ENCODE measurements around the gene PRPF40A.

PRPF40A gene

DNA sequence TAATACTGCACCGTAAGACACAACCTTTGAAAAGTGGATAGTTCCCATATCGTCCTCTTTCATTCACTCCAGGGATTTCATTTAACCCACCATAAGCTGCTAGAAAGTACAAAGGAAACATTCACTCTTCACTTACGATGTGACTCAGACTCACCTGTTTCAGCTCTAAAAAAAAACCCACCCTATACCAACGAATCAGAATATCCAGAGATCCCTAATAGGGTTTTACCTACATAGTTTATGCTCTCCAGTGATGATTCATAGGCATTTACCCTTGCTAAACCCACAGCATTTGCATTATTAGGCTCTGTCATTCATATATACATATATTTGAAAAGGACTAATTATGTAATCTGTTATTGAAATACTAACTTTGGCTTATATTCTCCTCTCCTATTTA is 60.2 kb downstream of the PRPF40A start:
- Histone ChIP-seq H3K36me3 (ENCODE audit: control insufficient read depth, insufficient read depth, low read length) (peaks cover 37% of the 10 kb centered on the region), H3K27ac (ENCODE audit: insufficient read depth, low read depth, low read length, poor library complexity, severe bottlenecking) (no peak overlapping the region)

GRCh38 chr2:152655880-152656279 is 61.4 kb downstream of the PRPF40A start:
- H3K4me3 ChIP-seq (ENCODE audit: insufficient read depth, low read depth, low read length) = no peak overlapping the region
- 100% methylated on average over 1 of the region's 1 CpG; no CpG with 5 or more reads in 1 of the 2 experiments for WGBS, 2 experiments

More for the DNA sequence above, 60.2 kb downstream of the PRPF40A start:
- Histone ChIP-seq H3K4me1 (ENCODE audit: control insufficient read depth, insufficient read depth, low read length) (no peaks in the 10 kb centered on the region), H3K9me3 (ENCODE audit: control insufficient read depth, low read length) (no peaks in the 10 kb centered on the region), H3K4me3 (ENCODE audit: insufficient read depth, low read depth, low read length) (no peak overlapping the region), H3K27me3 (ENCODE audit: control insufficient read depth, insufficient read depth, low read length, poor library complexity, severe bottlenecking) (no peaks in the 10 kb centered on the region)
- 91 to 95% methylated on average over 4 of the region's 4 CpGs for WGBS, 2 experiments

DNA sequence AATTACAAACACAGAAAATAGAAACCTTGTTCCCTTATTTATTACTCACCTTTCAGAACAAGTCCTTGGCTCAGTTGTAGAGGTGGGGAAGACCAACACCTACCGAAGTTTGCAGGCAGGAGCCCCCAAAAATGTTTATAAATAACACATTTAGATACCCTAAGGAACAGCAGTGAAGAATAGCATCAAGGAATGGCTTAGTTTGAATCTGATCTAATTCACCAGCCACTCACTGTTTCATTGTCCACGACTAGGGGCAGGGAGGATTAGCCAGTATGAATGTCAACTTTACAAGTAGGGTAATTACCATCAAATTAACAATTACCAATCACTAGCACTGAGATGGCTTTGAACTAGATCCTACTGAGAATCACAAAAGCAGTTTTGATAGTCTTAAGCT is 65.4 kb downstream of the PRPF40A start:
- Histone ChIP-seq H3K9me3 (ENCODE audit: control insufficient read depth, low read length) (no peaks in the 10 kb centered on the region), H3K27ac (ENCODE audit: insufficient read depth, low read depth, low read length, poor library complexity, severe bottlenecking) (no peak overlapping the region), H3K36me3 (ENCODE audit: control insufficient read depth, insufficient read depth, low read length) (peaks cover 5% of the 10 kb centered on the region), H3K27me3 (ENCODE audit: control insufficient read depth, insufficient read depth, low read length, poor library complexity, severe bottlenecking) (no peaks in the 10 kb centered on the region), H3K4me1 (ENCODE audit: control insufficient read depth, insufficient read depth, low read length) (peaks cover 9% of the 10 kb centered on the region), H3K4me3 (ENCODE audit: insufficient read depth, low read depth, low read length) (no peak overlapping the region)
- 75 to 87% methylated on average over 2 of the region's 2 CpGs for WGBS, 2 experiments

More at GRCh38 chr2:152655880-152656279, 61.4 kb downstream of the PRPF40A start:
- H3K36me3 ChIP-seq (ENCODE audit: control insufficient read depth, insufficient read depth, low read length) = peaks cover 28% of the 10 kb centered on the region
- no peak overlapping the region for H3K27ac ChIP-seq (ENCODE audit: insufficient read depth, low read depth, low read length, poor library complexity, severe bottlenecking)
- no peaks in the 10 kb centered on the region for H3K4me1 ChIP-seq (ENCODE audit: control insufficient read depth, insufficient read depth, low read length)
- H3K9me3 ChIP-seq (ENCODE audit: control insufficient read depth, low read length) = no peaks in the 10 kb centered on the region
- no peaks in the 10 kb centered on the region for H3K27me3 ChIP-seq (ENCODE audit: control insufficient read depth, insufficient read depth, low read length, poor library complexity, severe bottlenecking)

GRCh38 chr2:152650768-152651371 is 66.4 kb downstream of the PRPF40A start:
- WGBS, 2 experiments = 94 to 96% methylated on average over 6 of the region's 6 CpGs
- Histone ChIP-seq H3K4me3 (ENCODE audit: insufficient read depth, low read depth, low read length) (no peak overlapping the region), H3K9me3 (ENCODE audit: control insufficient read depth, low read length) (no peaks in the 10 kb centered on the region), H3K27me3 (ENCODE audit: control insufficient read depth, insufficient read depth, low read length, poor library complexity, severe bottlenecking) (no peaks in the 10 kb centered on the region), H3K27ac (ENCODE audit: insufficient read depth, low read depth, low read length, poor library complexity, severe bottlenecking) (no peak overlapping the region), H3K36me3 (ENCODE audit: control insufficient read depth, insufficient read depth, low read length) (no peaks in the 10 kb centered on the region), H3K4me1 (ENCODE audit: control insufficient read depth, insufficient read depth, low read length) (peaks cover 9% of the 10 kb centered on the region)

- Histone ChIP-seq H3K4me1 (ENCODE audit: control insufficient read depth, insufficient read depth, low read length) (peaks cover 9% of the 10 kb centered on the region), H3K27me3 (ENCODE audit: control insufficient read depth, insufficient read depth, low read length, poor library complexity, severe bottlenecking) (no peaks in the 10 kb centered on the region), H3K9me3 (ENCODE audit: control insufficient read depth, low read length) (no peaks in the 10 kb centered on the region), H3K36me3 (ENCODE audit: control insufficient read depth, insufficient read depth, low read length) (no peaks in the 10 kb centered on the region), H3K4me3 (ENCODE audit: insufficient read depth, low read depth, low read length) (no peak overlapping the region), H3K27ac (ENCODE audit: insufficient read depth, low read depth, low read length, poor library complexity, severe bottlenecking) (no peak overlapping the region)
- 100% methylated on average over 1 of the region's 1 CpG; no CpG with 5 or more reads in 1 of the 2 experiments for WGBS, 2 experiments
Observed at GRCh38 chr2:152649997-152650396, 67.3 kb downstream of the PRPF40A start.

- H3K4me1 ChIP-seq (ENCODE audit: control insufficient read depth, insufficient read depth, low read length) = peaks cover 9% of the 10 kb centered on the region
- H3K27ac ChIP-seq (ENCODE audit: insufficient read depth, low read depth, low read length, poor library complexity, severe bottlenecking) = no peak overlapping the region
- no peaks in the 10 kb centered on the region for H3K27me3 ChIP-seq (ENCODE audit: control insufficient read depth, insufficient read depth, low read length, poor library complexity, severe bottlenecking)
- no peaks in the 10 kb centered on the region for H3K9me3 ChIP-seq (ENCODE audit: control insufficient read depth, low read length)
- H3K4me3 ChIP-seq (ENCODE audit: insufficient read depth, low read depth, low read length) = no peak overlapping the region
- WGBS, 2 experiments = 30 to 36% methylated on average over 2 of the region's 2 CpGs
- peaks cover 2% of the 10 kb centered on the region for H3K36me3 ChIP-seq (ENCODE audit: control insufficient read depth, insufficient read depth, low read length)
Observed at GRCh38 chr2:152648336-152648735, 68.9 kb downstream of the PRPF40A start.

GRCh38 chr2:152647552-152647951 is 69.7 kb downstream of the PRPF40A start:
- Histone ChIP-seq H3K4me3 (ENCODE audit: insufficient read depth, low read depth, low read length) (no peak overlapping the region), H3K4me1 (ENCODE audit: control insufficient read depth, insufficient read depth, low read length) (peaks cover 9% of the 10 kb centered on the region), H3K9me3 (ENCODE audit: control insufficient read depth, low read length) (no peaks in the 10 kb centered on the region), H3K36me3 (ENCODE audit: control insufficient read depth, insufficient read depth, low read length) (peaks cover 6% of the 10 kb centered on the region), H3K27ac (ENCODE audit: insufficient read depth, low read depth, low read length, poor library complexity, severe bottlenecking) (peak overlapping the region; percentile 74), H3K27me3 (ENCODE audit: control insufficient read depth, insufficient read depth, low read length, poor library complexity, severe bottlenecking) (no peaks in the 10 kb centered on the region)
- WGBS, 2 experiments = 85 to 87% methylated on average over 9 of the region's 9 CpGs

- WGBS, 2 experiments = 84 to 93% methylated on average over 3 of the region's 3 CpGs
- peaks cover 9% of the 10 kb centered on the region for H3K4me1 ChIP-seq (ENCODE audit: control insufficient read depth, insufficient read depth, low read length)
- H3K27ac ChIP-seq (ENCODE audit: insufficient read depth, low read depth, low read length, poor library complexity, severe bottlenecking) = no peak overlapping the region
- H3K9me3 ChIP-seq (ENCODE audit: control insufficient read depth, low read length) = no peaks in the 10 kb centered on the region
- peaks cover 6% of the 10 kb centered on the region for H3K36me3 ChIP-seq (ENCODE audit: control insufficient read depth, insufficient read depth, low read length)
- H3K4me3 ChIP-seq (ENCODE audit: insufficient read depth, low read depth, low read length) = no peak overlapping the region
- no peaks in the 10 kb centered on the region for H3K27me3 ChIP-seq (ENCODE audit: control insufficient read depth, insufficient read depth, low read length, poor library complexity, severe bottlenecking)
Observed at GRCh38 chr2:152646775-152647174, 70.5 kb downstream of the PRPF40A start.

DNA sequence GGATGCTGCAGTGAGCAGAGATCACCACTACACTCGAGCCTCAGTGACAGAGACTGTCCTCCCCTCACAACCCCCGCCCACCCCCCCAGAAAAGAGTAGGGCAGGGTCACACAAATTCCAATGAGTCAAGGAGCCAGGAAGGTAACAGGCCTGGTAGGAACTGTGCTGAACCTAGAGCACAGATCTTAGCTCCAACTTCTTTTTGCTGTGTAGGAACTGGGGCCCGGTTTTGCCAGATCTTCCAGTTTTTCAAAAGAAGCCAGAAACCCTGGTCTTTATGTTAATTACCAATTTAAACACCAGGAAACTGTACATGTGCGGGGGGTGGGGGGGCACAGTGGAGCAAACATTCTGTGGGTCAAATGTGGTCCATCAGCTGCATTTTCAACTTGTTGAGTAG is 71.0 kb downstream of the PRPF40A start:
- 63 to 93% methylated on average over 3 to 4 of the region's 4 CpGs for WGBS, 2 experiments
- Histone ChIP-seq H3K9me3 (ENCODE audit: control insufficient read depth, low read length) (no peaks in the 10 kb centered on the region), H3K27me3 (ENCODE audit: control insufficient read depth, insufficient read depth, low read length, poor library complexity, severe bottlenecking) (no peaks in the 10 kb centered on the region), H3K27ac (ENCODE audit: insufficient read depth, low read depth, low read length, poor library complexity, severe bottlenecking) (no peak overlapping the region), H3K4me3 (ENCODE audit: insufficient read depth, low read depth, low read length) (no peak overlapping the region), H3K4me1 (ENCODE audit: control insufficient read depth, insufficient read depth, low read length) (peaks cover 9% of the 10 kb centered on the region), H3K36me3 (ENCODE audit: control insufficient read depth, insufficient read depth, low read length) (peaks cover 6% of the 10 kb centered on the region)

DNA sequence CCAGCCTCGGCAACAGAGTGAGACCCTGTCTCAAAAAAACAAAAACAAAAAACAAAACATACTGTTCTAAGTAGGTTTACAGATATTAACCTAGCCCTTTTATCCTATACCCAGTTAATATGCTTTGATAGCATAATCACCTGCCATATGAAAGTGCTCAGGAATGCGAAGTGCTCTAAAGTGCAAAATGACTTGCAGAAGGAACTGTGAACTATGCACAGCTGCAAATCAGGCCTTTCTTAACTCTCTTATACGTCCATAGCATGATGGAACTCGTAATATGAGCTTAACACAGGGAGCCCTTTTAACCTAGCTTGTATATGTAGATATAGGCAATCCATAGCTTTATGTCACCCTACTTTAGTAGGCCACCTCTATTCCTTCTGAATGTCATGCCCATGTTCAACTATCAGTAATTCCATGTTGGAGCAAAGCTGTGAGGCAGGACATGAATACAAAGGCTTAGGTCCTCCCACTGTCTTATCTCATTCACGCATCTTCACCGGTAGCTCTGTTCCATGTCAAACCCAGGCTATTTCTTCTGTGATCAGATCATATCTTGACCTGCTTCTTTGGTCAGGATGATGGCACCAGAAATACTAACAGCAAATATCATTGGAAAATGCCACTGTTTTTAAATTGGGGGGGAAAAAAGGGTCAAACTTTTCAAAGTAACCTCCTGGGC is 72.9 kb downstream of the PRPF40A start:
- H3K27me3 ChIP-seq (ENCODE audit: control insufficient read depth, insufficient read depth, low read length, poor library complexity, severe bottlenecking) = no peaks in the 10 kb centered on the region
- no peak overlapping the region for H3K27ac ChIP-seq (ENCODE audit: insufficient read depth, low read depth, low read length, poor library complexity, severe bottlenecking)
- no peak overlapping the region for H3K4me3 ChIP-seq (ENCODE audit: insufficient read depth, low read depth, low read length)
- 96% methylated on average over 5 to 6 of the region's 6 CpGs for WGBS, 2 experiments
- H3K36me3 ChIP-seq (ENCODE audit: control insufficient read depth, insufficient read depth, low read length) = peaks cover 22% of the 10 kb centered on the region
- peaks cover 9% of the 10 kb centered on the region for H3K4me1 ChIP-seq (ENCODE audit: control insufficient read depth, insufficient read depth, low read length)
- H3K9me3 ChIP-seq (ENCODE audit: control insufficient read depth, low read length) = no peaks in the 10 kb centered on the region

Measured in ectodermal cell (in vitro differentiated cells).